GM23248 (cell line): ENCODE measurements around the gene GLIS2.

Experiments used
- EZH2 ChIP-seq: fragments of 200-600 bp; sonication (generic); IDR thresholded peaks from 2 replicates; pipeline ENCODE4 v1.6.1; 2018; ENCODE audit warnings: antibody characterized with exemption, mild to moderate bottlenecking; ENCODE audit not compliant: insufficient read depth, poor library complexity, severe bottlenecking
- EZH2phosphoT487 ChIP-seq: fragments of 200-600 bp; sonication (generic); IDR thresholded peaks from 2 replicates; pipeline ENCODE4 v1.6.1; 2018; ENCODE audit warnings: antibody characterized with exemption, moderate library complexity, mild to moderate bottlenecking, low read depth; ENCODE audit not compliant: insufficient read depth

GRCh38 chr16:4356820-4357219 is 41.0 kb downstream of the GLIS2 start:
- TF ChIP-seq EZH2 (no peak), EZH2phosphoT487 (no peak)
